HG03521 (cell line): Measurements from ENCODE around the gene ZNF532.

ENCODE experiments used
- ATAC-seq: cut with Tn5 transposase; IDR thresholded peaks from one replicate; pipeline ENCODE4 v1.9.1; 2021; ENCODE audit warnings: mild to moderate bottlenecking, moderate library complexity; ENCODE audit not compliant: unreplicated experiment

Gene ZNF532

GRCh38 chr18:58937887-58938267 lies 73.2 kb downstream of the ZNF532 start:
- ATAC-seq = no peak

DNA sequence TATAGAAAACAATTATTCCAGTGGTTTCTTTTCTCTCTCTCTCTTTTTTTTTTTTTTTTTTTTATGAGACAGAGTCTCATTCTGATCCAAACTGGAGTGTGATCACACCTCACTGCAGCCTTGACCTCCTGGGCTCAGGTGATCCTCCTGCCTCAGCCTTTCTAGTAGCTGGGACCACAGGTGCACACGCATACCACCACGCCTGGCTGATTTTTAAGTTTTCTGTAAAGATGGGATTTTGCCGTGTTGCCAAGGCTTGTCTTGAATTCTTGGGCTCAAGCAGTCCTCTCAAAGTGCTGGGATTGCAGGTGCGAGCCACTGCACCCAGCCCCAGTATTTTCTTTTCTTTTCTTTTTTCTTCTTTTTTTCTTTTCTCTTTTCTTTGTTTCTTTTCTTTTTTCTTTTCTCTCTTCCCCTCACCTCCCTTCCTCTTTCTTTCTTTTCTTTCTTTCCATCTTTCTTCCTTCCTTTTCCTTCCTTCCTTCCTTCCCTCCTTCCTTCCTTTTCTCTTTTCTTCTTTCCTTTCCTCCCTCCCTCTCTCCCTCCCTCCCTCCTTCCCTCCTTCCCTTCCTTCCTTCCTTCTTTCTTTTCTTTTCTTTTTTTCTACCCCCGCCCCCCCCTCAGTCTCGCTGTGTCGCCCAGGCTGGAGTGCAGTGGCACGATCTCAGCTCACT lies 76.9 kb downstream of the ZNF532 start:
- ATAC-seq = no peak

DNA sequence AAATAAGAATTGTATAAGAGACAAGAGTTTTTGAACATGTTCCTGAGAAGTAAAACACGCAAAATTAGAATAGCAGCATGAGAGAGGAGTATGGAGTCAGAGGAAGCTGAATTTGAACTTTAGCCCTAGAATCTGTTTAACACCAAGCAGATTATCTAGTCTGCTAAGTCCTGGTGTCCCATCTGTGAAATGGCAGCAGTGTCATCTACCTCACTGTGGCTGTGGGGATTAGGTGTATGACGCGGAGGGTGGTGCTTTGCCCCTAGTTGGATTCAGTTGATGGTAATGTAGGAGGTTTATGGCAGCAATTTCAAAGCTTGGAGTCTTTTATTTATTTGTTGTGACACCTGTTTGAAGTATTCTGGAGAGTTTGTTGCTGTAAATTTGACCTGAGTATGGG lies 79.2 kb downstream of the ZNF532 start:
- ATAC-seq = no peak

GRCh38 chr18:58947136-58947732 lies 82.6 kb downstream of the ZNF532 start:
- ATAC-seq = no peak

DNA sequence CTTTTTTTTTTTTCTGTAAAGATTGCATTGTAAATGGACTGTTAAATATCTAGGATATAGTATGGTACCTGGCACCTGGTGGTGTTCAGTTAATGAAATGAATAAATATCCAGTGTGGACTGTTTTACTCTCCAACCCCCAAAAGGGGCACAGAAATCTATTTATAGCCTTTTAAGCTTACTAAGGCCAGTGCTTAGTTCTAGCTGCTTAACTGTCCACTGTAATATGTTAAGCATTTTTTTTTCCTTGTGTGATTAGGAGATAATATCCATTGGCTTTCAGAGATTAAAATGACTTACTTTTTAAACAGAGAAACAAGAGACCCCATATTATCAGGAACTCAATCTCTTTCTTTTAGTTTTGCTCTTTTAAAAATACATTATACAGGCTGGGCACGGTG lies 84.4 kb downstream of the ZNF532 start:
- ATAC-seq = no peak

DNA sequence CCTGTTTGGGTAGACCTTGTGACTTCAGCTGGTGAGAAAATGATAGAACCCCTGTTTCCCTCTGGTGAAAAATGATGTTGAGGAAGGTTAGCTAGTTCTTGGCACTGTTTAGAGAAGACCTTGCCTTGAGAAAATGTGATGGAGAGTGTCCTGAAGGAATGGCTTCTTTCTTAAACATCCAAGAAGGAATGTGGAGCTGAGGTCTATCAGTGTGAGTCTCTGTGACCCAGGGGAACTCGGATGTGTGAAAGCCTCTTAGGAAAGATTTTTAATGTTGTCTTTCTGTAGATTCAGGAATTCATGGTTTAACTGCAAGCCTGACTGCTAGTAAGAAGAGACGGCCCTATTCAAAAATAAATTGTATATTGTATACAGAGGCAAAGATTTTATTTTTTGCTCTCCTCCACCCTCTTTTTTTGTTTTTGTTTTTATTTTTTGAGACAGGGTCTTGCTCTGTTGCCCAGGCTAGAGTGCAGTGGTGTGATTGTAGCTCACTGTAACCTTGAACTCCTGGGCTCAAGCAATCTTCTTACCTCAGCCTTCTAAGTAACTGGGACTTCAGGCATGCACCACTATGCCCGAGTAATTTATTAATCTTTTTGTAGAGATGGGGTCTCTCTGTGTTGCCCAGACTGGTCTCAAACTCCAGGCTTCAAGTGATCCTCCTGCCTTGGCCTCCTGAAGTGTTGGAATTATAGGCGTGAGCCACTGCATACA lies 87.5 kb downstream of the ZNF532 start:
- ATAC-seq = no peak

- ATAC-seq = no peak
Measured at GRCh38 chr18:58952858-58953257, 88.2 kb downstream of the ZNF532 start.

- no peak for ATAC-seq
Measured at GRCh38 chr18:58953627-58954026, 89.0 kb downstream of the ZNF532 start.

DNA sequence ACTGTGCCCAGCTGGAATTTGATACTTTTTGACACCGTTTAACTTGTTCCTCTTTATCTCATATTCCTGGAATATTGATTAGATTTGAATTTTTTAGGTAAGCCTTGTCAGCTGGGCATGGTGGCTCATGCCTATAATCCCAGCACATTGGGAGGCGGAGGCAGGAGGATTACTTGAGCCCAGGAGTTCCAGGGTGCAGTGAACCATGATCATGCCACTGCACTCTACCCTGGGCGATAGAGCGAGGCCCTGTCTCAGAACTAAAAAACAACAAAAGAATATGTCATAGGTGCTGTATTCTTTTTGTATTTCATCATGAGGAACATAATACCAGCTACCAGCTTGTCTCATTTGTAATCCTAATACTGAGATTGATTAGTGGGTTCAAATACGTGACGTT lies 90.3 kb downstream of the ZNF532 start:
- ATAC-seq = no peak

GRCh38 chr18:58955738-58956137 lies 91.1 kb downstream of the ZNF532 start:
- no peak for ATAC-seq

DNA sequence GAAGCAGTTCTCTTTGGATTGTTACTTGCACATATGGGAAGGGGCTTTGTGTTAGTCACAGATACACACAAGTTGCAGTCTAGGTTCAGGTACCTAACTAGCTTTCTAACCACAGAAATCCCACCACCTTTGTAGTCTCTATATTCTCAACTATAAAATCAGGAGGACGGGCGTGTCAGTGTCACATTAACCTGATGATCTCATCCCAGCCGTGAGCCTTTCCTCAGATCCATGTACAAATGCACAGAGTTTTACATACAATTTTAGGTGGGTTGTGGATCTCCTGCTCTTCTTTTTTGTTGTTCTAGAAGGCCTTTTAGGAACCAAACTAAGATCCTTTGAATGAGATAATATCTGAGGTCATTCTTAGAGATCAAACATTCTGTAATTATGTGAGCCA lies 94.0 kb downstream of the ZNF532 start:
- no peak for ATAC-seq

GRCh38 chr18:58960508-58960907 lies 95.8 kb downstream of the ZNF532 start:
- no peak for ATAC-seq

GRCh38 chr18:58960946-58961722 lies 96.5 kb downstream of the ZNF532 start:
- ATAC-seq = no peak

DNA sequence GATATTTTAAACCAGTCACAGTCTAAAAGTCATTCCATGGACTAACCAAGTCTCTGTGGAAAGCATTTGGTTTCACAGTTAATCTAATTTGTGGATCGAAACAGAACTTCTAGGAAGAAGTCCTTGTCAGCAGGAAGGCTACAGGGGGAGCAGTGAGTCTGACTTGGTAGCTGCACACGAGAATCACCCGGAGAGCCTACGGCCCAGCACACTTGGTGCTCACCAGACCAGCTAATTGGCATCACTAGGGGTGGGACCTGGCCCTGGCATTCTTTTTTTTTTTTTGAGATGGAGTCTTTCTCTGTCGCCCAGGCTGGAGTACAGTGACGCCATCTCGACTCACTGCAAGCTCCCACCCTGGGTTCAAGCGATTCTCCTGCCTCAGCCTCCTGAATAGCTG lies 97.7 kb downstream of the ZNF532 start:
- no peak for ATAC-seq

DNA sequence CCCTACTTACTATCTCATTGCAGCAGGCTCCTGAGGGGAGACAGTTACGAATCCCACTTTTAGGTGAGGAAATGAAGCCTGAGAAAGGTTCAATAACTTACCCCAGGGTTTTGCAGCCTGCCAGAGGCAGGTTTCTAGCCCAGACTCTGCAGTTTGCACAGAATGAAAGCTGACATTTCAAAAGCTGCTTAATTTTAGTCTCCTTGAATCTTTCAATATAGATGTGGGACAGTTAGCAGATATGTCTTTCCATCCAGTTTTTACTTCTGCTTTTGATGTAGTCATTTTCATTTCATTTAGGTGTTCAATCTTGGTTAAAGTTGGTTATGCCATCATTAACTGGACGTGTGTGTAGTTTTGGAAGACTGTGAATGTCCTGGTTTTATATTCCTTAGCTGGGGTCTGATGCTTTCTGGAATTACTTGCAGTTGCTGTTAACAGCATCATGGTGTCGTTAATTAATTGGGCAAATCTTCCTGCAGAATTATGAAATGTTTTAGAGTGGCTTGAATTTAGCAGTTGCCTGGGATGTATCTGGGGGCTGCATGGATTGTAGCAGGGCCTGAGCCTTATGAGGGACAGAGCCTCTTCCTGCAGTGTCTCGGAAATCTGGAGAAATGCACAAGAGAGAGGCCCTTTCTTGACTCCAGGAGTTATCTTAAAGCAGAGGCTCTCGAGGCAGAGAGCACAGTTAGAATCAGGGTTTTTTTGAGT lies 100.8 kb downstream of the ZNF532 start:
- ATAC-seq = no peak

- no peak for ATAC-seq
Measured at GRCh38 chr18:58966005-58966677, 101.5 kb downstream of the ZNF532 start.

DNA sequence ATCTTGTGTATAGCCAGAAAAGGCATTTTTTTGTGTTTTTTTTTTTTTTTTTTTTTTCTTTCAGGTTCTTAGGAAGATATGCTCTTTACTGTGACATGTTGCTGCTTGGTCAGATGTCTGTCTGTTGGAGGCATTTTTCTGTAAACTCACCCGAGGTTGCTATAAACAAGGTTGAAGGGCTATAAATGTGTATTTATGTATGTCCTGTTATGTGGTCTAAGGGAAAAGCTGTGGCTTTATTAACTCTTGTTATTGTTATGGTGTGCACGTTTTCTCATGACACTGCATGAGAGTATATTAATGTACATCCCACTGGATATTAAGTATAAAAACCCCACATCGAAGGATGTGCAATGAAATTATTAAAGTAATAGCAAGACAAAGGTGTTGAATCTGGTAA lies 102.0 kb downstream of the ZNF532 start:
- no peak for ATAC-seq

DNA sequence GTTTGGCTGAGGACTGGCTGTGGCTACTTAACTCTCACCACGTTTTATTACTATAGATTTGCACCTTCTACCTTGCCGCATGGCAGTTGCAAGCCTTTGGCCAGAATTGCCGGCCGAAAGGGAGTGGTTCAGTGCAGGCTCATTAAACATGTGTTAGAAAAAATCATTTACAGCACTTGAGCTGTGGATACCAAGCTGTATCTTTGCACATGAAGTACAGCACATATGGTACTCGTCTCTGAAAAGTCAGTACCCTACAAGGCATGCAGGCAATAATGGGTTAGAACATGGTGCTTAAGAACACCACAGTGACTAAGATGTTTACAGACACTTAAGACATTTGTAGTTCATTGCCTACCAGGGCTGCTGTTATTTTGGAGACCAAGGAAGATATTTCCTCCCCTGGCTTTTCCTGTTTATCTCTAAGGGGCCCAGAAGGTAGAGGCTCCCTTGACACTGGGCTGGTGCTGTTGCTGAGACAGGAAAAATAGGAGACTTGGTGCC lies 103.1 kb downstream of the ZNF532 start:
- ATAC-seq = no peak

DNA sequence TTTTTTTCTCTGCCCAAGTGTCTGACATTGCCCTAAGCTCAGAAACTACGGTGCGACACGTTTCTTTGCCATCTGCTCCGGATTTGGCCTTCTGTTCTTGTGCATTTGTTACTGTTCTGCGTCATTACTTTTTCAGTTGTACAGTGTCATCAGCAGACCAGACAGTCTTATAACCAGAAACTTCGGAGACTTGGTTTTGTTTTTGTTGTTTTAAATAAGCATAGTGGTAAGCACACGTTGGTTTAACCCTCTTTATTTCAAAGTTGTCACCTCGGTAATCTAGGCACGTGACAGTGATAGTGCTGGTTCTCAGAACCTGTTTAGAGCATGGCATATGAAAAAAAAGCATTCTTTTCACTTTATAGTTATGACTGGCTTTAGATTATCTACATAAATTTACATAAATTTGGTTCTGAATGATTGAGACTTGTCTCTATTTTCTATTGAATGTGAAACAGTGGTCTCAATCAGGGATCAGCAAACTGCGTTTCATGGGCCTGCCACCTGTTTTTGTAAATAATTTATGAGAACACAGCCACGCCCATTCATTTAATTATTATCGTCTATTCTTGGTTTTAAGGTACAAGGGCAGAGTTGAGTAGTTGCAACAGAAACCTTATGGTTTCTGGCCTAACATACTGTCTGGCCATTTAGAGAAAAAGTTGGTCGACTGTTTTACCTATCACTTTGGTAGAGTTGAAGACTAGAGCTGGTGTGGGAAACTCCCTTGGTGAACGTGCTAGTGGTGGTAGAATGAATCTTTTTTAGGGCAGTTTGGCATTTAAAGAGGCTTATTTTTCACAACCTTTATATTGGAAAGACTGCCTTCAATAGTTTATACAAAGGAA lies 106.5 kb downstream of the ZNF532 start:
- peak; percentile 71 for ATAC-seq
